Astrocyte (in vitro differentiated cells and primary cell): ENCODE measurements around the gene PI4KA.

Experiments
- EZH2 ChIP-seq: IDR thresholded peaks from 2 replicates; pipeline ENCODE4 v1.6.1; 2012; ENCODE audit warnings: mild to moderate bottlenecking, low read length, inconsistent platforms; ENCODE audit not compliant: insufficient read depth
- TF ChIP-seq, protein P1 (sequence below): IDR thresholded peaks from 2 replicates; pipeline ENCODE4 v1.5.1; 2011; ENCODE audit warnings: low read depth, mild to moderate bottlenecking, inconsistent platforms, low read length, moderate library complexity; ENCODE audit not compliant: insufficient read depth

DNA sequence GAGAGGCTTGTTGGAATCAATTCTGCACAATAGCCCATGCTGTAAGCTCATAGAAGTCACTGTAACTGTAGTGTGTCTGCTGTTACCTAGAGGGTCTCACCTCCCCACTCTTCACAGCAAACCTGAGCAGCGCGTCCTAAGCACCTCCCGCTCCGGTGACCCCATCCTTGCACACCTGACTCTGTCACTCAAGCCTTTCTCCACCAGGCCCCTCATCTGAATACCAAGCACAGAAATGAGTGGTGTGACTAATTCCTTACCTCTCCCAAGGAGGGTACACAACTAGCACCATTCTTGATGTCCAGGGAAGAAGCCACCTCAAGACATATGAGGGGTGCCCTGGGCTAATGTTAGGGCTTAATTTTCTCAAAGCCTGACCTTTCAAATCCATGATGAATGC, 71.4 kb downstream of the PI4KA start:
- TF ChIP-seq, protein P1, sequence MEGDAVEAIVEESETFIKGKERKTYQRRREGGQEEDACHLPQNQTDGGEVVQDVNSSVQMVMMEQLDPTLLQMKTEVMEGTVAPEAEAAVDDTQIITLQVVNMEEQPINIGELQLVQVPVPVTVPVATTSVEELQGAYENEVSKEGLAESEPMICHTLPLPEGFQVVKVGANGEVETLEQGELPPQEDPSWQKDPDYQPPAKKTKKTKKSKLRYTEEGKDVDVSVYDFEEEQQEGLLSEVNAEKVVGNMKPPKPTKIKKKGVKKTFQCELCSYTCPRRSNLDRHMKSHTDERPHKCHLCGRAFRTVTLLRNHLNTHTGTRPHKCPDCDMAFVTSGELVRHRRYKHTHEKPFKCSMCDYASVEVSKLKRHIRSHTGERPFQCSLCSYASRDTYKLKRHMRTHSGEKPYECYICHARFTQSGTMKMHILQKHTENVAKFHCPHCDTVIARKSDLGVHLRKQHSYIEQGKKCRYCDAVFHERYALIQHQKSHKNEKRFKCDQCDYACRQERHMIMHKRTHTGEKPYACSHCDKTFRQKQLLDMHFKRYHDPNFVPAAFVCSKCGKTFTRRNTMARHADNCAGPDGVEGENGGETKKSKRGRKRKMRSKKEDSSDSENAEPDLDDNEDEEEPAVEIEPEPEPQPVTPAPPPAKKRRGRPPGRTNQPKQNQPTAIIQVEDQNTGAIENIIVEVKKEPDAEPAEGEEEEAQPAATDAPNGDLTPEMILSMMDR, result no peak
- no peak for TF ChIP-seq EZH2
